Activated CD4-positive, alpha-beta T cell treated with anti-CD3 and anti-CD28 coated beads, Interleukin-2, amount 50 U/mL, for 24 hours (primary cell): ENCODE results near the gene ACSL1.
"Not testable (repeated sequence)": the region's sequence is repeated elsewhere in the genome, so short reads cannot be mapped to it uniquely, and the experiment has no call there.

Source experiments
- DNase-seq, 2 donors: peaks; one replicate each; pipeline ENCODE4 v3.0.0-alpha.2; 2020; ENCODE audit warnings: low read depth in 1 of 2, low spot score in 1 of 2

ACSL1 gene

GRCh38 chr4:184790826-184791225, 34.9 kb downstream of the ACSL1 start:
- DNase-seq, result no peak

- no peak for DNase-seq
Observed at GRCh38 chr4:184787766-184788503, 37.8 kb downstream of the ACSL1 start.

- DNase-seq, result no peak
Observed at GRCh38 chr4:184785813-184786212, 40.0 kb downstream of the ACSL1 start.

- DNase-seq, result no peak
Observed at GRCh38 chr4:184784628-184785257, 41.0 kb downstream of the ACSL1 start.

GRCh38 chr4:184782731-184783373, 42.9 kb downstream of the ACSL1 start:
- DNase-seq, result no peak

GRCh38 chr4:184779160-184779559, 46.6 kb downstream of the ACSL1 start:
- not testable (repeated sequence) for DNase-seq

- no peak for DNase-seq
Observed at GRCh38 chr4:184778325-184778724, 47.4 kb downstream of the ACSL1 start.

- no peak for DNase-seq
Observed at GRCh38 chr4:184776821-184777220, 48.9 kb downstream of the ACSL1 start.

- no peak for DNase-seq
Observed at GRCh38 chr4:184775854-184776555, 49.8 kb downstream of the ACSL1 start.

GRCh38 chr4:184774152-184774551, 51.6 kb downstream of the ACSL1 start:
- DNase-seq, result no peak

GRCh38 chr4:184771416-184771815, 54.4 kb downstream of the ACSL1 start:
- no peak for DNase-seq

- DNase-seq, result no peak
Observed at GRCh38 chr4:184769141-184769765, 56.5 kb downstream of the ACSL1 start.

- DNase-seq, result no peak
Observed at GRCh38 chr4:184768296-184768695, 57.5 kb downstream of the ACSL1 start.

GRCh38 chr4:184766446-184766845, 59.3 kb downstream of the ACSL1 start:
- DNase-seq, result no peak

- no peak for DNase-seq
Observed at GRCh38 chr4:184765473-184766340, 60.1 kb downstream of the ACSL1 start.

GRCh38 chr4:184764601-184765000, 61.2 kb downstream of the ACSL1 start:
- no peak for DNase-seq

GRCh38 chr4:184763150-184763780, 62.5 kb downstream of the ACSL1 start:
- no peak for DNase-seq

- peak; percentile 9 to 33 for DNase-seq
Observed at GRCh38 chr4:184762100-184762499, 63.7 kb downstream of the ACSL1 start.

GRCh38 chr4:184760681-184761080, 65.1 kb downstream of the ACSL1 start:
- no peak for DNase-seq

- no peak for DNase-seq
Observed at GRCh38 chr4:184757810-184758209, 68.0 kb downstream of the ACSL1 start.
